GM12874 (cell line): ENCODE measurements around the gene CHST12.

Experiments used
- TF ChIP-seq, protein P1 (sequence below): IDR thresholded peaks from 2 replicates; pipeline ENCODE4 v1.5.1; 2011; ENCODE audit warnings: low read depth, mild to moderate bottlenecking, control low read depth, low read length, moderate library complexity; ENCODE audit not compliant: insufficient read depth

CHST12 gene

GRCh38 chr7:2495418-2496299 lies 92.2 kb downstream of the CHST12 start:
- TF ChIP-seq, protein P1, sequence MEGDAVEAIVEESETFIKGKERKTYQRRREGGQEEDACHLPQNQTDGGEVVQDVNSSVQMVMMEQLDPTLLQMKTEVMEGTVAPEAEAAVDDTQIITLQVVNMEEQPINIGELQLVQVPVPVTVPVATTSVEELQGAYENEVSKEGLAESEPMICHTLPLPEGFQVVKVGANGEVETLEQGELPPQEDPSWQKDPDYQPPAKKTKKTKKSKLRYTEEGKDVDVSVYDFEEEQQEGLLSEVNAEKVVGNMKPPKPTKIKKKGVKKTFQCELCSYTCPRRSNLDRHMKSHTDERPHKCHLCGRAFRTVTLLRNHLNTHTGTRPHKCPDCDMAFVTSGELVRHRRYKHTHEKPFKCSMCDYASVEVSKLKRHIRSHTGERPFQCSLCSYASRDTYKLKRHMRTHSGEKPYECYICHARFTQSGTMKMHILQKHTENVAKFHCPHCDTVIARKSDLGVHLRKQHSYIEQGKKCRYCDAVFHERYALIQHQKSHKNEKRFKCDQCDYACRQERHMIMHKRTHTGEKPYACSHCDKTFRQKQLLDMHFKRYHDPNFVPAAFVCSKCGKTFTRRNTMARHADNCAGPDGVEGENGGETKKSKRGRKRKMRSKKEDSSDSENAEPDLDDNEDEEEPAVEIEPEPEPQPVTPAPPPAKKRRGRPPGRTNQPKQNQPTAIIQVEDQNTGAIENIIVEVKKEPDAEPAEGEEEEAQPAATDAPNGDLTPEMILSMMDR: no peak

GRCh38 chr7:2496375-2496774 lies 93.0 kb downstream of the CHST12 start:
- TF ChIP-seq, protein P1: no peak

GRCh38 chr7:2497065-2497464 lies 93.7 kb downstream of the CHST12 start:
- TF ChIP-seq, protein P1: no peak

GRCh38 chr7:2497500-2498336 lies 94.3 kb downstream of the CHST12 start:
- TF ChIP-seq, protein P1: no peak
